Duodenal mucosa (tissue), 2 donors: Measurements from ENCODE around the gene IFNA1.
"Not testable (repeated sequence)": the region's sequence is repeated elsewhere in the genome, so short reads cannot be mapped to it uniquely, and the experiment has no call there.

Experiments
- H3K27ac ChIP-seq: one replicate; pipeline ENCODE4 v1.7.0; 2013; ENCODE audit warnings: low read depth, low read length
- H3K27me3 ChIP-seq, 2 donors: one replicate each; pipeline ENCODE4 v1.7.0; 2013; ENCODE audit warnings: low read length in 2 of 2, control low read depth in 1 of 2; ENCODE audit not compliant: insufficient read depth in 2 of 2, control insufficient read depth in 1 of 2
- H3K36me3 ChIP-seq, 2 donors: one replicate each; pipeline ENCODE4 v1.7.0; 2013; ENCODE audit warnings: low read length in 2 of 2, control low read depth in 1 of 2; ENCODE audit not compliant: insufficient read depth in 2 of 2, control insufficient read depth in 1 of 2
- H3K4me1 ChIP-seq, 2 donors: one replicate each; pipeline ENCODE4 v1.7.0; 2013; ENCODE audit warnings: low read length in 2 of 2, control low read depth in 1 of 2; ENCODE audit not compliant: insufficient read depth in 2 of 2, control insufficient read depth in 1 of 2
- H3K4me3 ChIP-seq, 2 donors: one replicate each; pipeline ENCODE4 v1.7.0; 2013; ENCODE audit warnings: low read length in 2 of 2, low read depth in 1 of 2
- H3K9ac ChIP-seq, 2 donors: one replicate each; pipeline ENCODE4 v1.7.0; 2013; ENCODE audit warnings: low read length in 2 of 2, low read depth in 1 of 2
- H3K9me3 ChIP-seq, 2 donors: one replicate each; pipeline ENCODE4 v1.7.0; 2013; ENCODE audit warnings: low read length in 2 of 2, control low read depth in 1 of 2; ENCODE audit not compliant: control insufficient read depth in 1 of 2

Gene IFNA1

GRCh38 chr9:21443849-21444625, 3.8 kb downstream of the IFNA1 start:
- Histone ChIP-seq H3K4me1 (no peaks in the 10 kb centered on the region), H3K4me3 (no peak overlapping the region), H3K9me3 (no peaks in the 10 kb centered on the region), H3K27ac (no peak overlapping the region), H3K9ac (no peak overlapping the region), H3K27me3 (no peaks in the 10 kb centered on the region), H3K36me3 (no peaks in the 10 kb centered on the region)

GRCh38 chr9:21449312-21449711, 9.1 kb downstream of the IFNA1 start:
- H3K4me3 ChIP-seq, H3K4me1 ChIP-seq, H3K36me3 ChIP-seq, H3K27ac ChIP-seq, H3K27me3 ChIP-seq, H3K9me3 ChIP-seq, H3K9ac ChIP-seq: not testable (repeated sequence)

- no peaks in the 10 kb centered on the region for H3K4me1 ChIP-seq
- no peak overlapping the region for H3K27ac ChIP-seq
- no peak overlapping the region for H3K9ac ChIP-seq
- H3K27me3 ChIP-seq: no peaks in the 10 kb centered on the region
- no peaks in the 10 kb centered on the region for H3K9me3 ChIP-seq
- no peak overlapping the region for H3K4me3 ChIP-seq
- no peaks in the 10 kb centered on the region for H3K36me3 ChIP-seq
Observed at GRCh38 chr9:21450733-21451394, 10.6 kb downstream of the IFNA1 start.

- no peak overlapping the region for H3K4me3 ChIP-seq
- no peaks in the 10 kb centered on the region for H3K4me1 ChIP-seq
- H3K9me3 ChIP-seq: no peaks in the 10 kb centered on the region
- H3K9ac ChIP-seq: no peak overlapping the region
- no peak overlapping the region for H3K27ac ChIP-seq
- no peaks in the 10 kb centered on the region for H3K27me3 ChIP-seq
- H3K36me3 ChIP-seq: no peaks in the 10 kb centered on the region
Observed at GRCh38 chr9:21452681-21453080, 12.4 kb downstream of the IFNA1 start.

- H3K9ac ChIP-seq: no peak overlapping the region
- H3K36me3 ChIP-seq: no peaks in the 10 kb centered on the region
- no peaks in the 10 kb centered on the region for H3K27me3 ChIP-seq
- no peaks in the 10 kb centered on the region for H3K4me1 ChIP-seq
- H3K9me3 ChIP-seq: no peaks in the 10 kb centered on the region
- H3K4me3 ChIP-seq: no peak overlapping the region
- H3K27ac ChIP-seq: no peak overlapping the region
Observed at GRCh38 chr9:21454149-21454548, 13.9 kb downstream of the IFNA1 start.

GRCh38 chr9:21455320-21455719, 15.1 kb downstream of the IFNA1 start:
- no peaks in the 10 kb centered on the region for H3K9me3 ChIP-seq
- H3K27ac ChIP-seq: no peak overlapping the region
- H3K4me3 ChIP-seq: no peak overlapping the region
- no peaks in the 10 kb centered on the region for H3K27me3 ChIP-seq
- no peak overlapping the region for H3K9ac ChIP-seq
- H3K36me3 ChIP-seq: no peaks in the 10 kb centered on the region
- H3K4me1 ChIP-seq: no peaks in the 10 kb centered on the region

- Histone ChIP-seq H3K27ac (no peak overlapping the region), H3K27me3 (no peaks in the 10 kb centered on the region), H3K36me3 (no peaks in the 10 kb centered on the region), H3K9ac (no peak overlapping the region), H3K4me3 (no peak overlapping the region), H3K9me3 (no peaks in the 10 kb centered on the region), H3K4me1 (no peaks in the 10 kb centered on the region)
Observed at GRCh38 chr9:21461377-21461776, 21.1 kb downstream of the IFNA1 start.

GRCh38 chr9:21465138-21465537, 24.9 kb downstream of the IFNA1 start:
- no peak overlapping the region for H3K9ac ChIP-seq
- H3K27ac ChIP-seq: no peak overlapping the region
- no peaks in the 10 kb centered on the region for H3K9me3 ChIP-seq
- H3K4me3 ChIP-seq: no peak overlapping the region
- no peaks in the 10 kb centered on the region for H3K36me3 ChIP-seq
- no peaks in the 10 kb centered on the region for H3K27me3 ChIP-seq
- H3K4me1 ChIP-seq: no peaks in the 10 kb centered on the region

GRCh38 chr9:21465859-21466518, 25.8 kb downstream of the IFNA1 start:
- H3K9me3 ChIP-seq: no peaks in the 10 kb centered on the region
- H3K9ac ChIP-seq: no peak overlapping the region
- H3K36me3 ChIP-seq: no peaks in the 10 kb centered on the region
- H3K4me1 ChIP-seq: no peaks in the 10 kb centered on the region
- no peaks in the 10 kb centered on the region for H3K27me3 ChIP-seq
- no peak overlapping the region for H3K27ac ChIP-seq
- H3K4me3 ChIP-seq: no peak overlapping the region

- Histone ChIP-seq H3K4me1 (no peaks in the 10 kb centered on the region), H3K27ac (no peak overlapping the region), H3K4me3 (no peak overlapping the region), H3K27me3 (no peaks in the 10 kb centered on the region), H3K9ac (no peak overlapping the region), H3K36me3 (no peaks in the 10 kb centered on the region), H3K9me3 (no peaks in the 10 kb centered on the region)
Observed at GRCh38 chr9:21470126-21470525, 29.9 kb downstream of the IFNA1 start.
